ENCODE data around the gene GSX2.
"Not testable (repeated sequence)": the region's sequence is repeated elsewhere in the genome, so short reads cannot be mapped to it uniquely, and the experiment has no call there.

Gene GSX2

DNA sequence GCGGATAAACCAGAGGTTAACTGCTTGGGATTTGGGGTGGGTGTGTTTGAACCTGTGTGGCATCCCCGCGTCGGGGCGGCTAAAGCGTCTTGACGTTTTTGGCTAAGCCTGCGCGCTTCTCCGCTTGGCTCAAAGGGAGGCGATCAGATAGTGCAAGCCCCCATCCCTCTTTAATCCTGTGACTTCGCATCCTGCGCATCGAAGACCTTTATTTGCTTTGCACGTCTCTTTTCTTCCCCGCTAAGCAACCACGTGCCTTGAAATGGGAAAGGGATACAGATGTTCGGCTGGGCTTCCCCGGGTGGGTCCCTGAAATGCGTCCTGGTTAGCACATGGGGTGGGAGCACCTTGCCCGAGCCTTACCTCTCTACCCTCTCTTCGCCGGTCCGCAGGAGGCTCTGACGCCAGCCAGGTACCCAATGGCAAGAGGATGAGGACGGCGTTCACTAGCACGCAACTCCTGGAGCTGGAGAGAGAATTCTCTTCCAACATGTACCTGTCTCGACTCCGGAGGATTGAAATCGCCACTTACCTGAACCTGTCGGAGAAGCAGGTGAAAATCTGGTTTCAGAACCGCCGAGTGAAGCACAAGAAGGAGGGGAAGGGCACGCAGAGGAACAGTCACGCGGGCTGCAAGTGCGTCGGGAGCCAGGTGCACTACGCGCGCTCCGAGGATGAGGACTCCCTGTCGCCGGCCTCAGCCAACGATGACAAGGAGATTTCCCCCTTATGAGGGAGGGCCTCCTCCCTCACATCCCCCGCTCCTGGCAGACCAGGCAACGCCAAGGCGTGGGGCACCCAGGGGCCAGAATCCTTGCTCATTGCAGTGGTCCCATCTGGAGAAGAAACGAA, 1.5 kb downstream of the GSX2 start:
- Histone ChIP-seq H3K36me3 (replicated peaks) (no peaks in the 10 kb centered on the region), H3K4me1 (peaks cover 37% of the 10 kb centered on the region), H3K4me3 (no peak overlapping the region), H3K9me3 (no peaks in the 10 kb centered on the region), H3K27me3 (ENCODE audit: low read depth) (peaks cover 23% of the 10 kb centered on the region)
- in situ Hi-C loops (cut with MboI; ENCODE audit: low sequenced_read_pairs): no loop called here
- no peak for DNase-seq (ENCODE audit: low spot score in 2 of 2)

DNA sequence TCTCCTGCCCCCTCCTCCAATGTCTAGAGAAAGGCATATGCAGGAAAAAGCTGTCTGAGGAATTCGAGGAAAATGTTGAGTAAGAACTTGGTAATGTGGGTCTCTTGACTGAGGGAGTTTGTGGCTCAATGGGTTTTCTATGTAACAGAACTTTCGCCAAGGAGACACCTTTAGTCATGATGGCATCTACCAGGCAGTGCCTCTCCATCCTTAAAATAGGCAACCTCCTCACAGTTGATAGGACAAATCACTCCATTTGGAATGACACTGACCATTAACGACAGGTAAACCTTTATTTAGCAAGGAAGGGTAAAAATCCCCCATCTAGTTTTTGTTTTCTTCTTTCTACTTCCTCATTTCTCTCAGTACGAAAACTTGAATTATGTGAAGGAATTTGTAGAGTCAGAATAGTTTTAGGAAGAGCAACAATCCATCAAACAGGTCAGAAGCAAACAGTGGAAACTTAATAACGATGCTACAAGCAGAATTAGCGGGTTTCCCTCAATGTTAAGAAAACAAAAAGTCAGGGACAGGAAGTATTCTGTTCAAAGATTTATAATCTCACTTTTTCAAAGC, 2.7 kb downstream of the GSX2 start:
- no peak for DNase-seq (ENCODE audit: low spot score in 2 of 2)
- H3K4me3 ChIP-seq: no peak overlapping the region
- H3K27me3 ChIP-seq (ENCODE audit: low read depth): peaks cover 23% of the 10 kb centered on the region
- no peaks in the 10 kb centered on the region for H3K36me3 ChIP-seq (replicated peaks)
- H3K9me3 ChIP-seq: no peaks in the 10 kb centered on the region
- peaks cover 33% of the 10 kb centered on the region for H3K4me1 ChIP-seq
- in situ Hi-C loops (cut with MboI; ENCODE audit: low sequenced_read_pairs): no loop called here

DNA sequence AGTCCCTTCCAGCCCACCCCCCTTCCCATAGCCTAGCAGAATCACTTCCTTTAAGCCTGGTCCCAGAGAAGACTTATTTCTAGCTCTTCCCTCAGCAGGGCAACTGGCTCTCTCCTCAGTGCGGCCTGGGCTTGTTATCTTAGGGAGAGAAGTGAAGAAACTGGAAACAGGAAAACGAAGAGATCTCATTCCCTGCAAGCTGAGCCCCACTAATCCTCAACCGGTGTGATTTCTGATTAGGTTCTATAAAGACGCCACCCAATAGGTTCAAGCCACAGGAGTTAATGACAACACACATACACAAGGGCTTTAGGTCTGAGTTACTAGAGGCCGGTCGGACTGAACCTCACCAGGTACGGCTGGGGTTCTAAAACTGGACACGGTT, 3.2 kb downstream of the GSX2 start:
- no peak overlapping the region for H3K4me3 ChIP-seq
- in situ Hi-C loops (cut with MboI; ENCODE audit: low sequenced_read_pairs): no loop called here
- no peak for DNase-seq (ENCODE audit: low spot score in 2 of 2)
- no peaks in the 10 kb centered on the region for H3K9me3 ChIP-seq
- no peaks in the 10 kb centered on the region for H3K36me3 ChIP-seq (replicated peaks)
- peaks cover 23% of the 10 kb centered on the region for H3K27me3 ChIP-seq (ENCODE audit: low read depth)
- H3K4me1 ChIP-seq: peaks cover 30% of the 10 kb centered on the region

GRCh38 chr4:54104907-54105306, 4.9 kb downstream of the GSX2 start:
- Histone ChIP-seq H3K4me1 (peaks cover 31% of the 10 kb centered on the region), H3K27me3 (ENCODE audit: low read depth) (peaks cover 19% of the 10 kb centered on the region), H3K4me3 (no peak overlapping the region), H3K9me3 (no peaks in the 10 kb centered on the region), H3K36me3 (replicated peaks) (no peaks in the 10 kb centered on the region)
- in situ Hi-C loops (cut with MboI; ENCODE audit: low sequenced_read_pairs): no loop called here
- DNase-seq (ENCODE audit: low spot score in 2 of 2): no peak

DNA sequence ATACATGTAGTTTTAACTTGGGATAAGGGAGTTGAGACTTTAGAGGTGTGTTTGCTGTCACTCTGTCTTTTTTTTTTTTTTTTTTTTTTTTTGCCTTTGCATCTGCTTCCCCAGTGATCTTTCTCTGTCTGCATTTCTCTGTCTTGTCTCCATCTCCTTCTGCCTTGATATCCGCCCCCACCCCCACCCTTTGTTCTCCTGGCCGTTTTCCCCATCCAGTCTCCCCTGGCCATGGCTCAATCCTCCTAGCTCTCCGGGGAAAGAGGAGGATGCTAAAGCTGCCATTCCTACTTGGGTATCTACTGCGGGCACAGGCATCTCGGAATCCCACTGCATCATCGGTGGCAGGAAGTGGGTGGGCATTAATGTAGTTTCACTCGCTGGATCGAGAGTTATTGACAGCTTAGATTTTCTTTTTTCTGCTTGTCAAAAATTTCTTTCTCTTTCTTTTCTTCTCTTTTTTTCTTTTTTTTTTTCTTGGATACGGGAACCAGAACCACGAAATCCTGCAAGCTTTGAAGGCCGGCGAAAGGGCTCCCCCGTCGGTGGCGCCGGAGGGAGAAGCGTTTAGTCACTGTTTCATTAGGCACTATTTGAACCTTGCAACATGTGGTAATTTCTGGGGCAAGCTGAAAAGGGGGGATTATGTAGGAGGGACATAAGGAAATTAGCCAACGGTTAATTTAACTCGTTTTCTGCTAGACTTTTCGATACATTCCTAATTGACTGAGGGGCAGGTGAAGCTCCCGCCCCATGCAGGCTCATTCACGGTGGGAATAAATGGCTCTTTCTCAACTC, 8.2 kb downstream of the GSX2 start:
- Histone ChIP-seq H3K4me3 (no peak overlapping the region), H3K36me3 (replicated peaks) (no peaks in the 10 kb centered on the region), H3K4me1 (peaks cover 26% of the 10 kb centered on the region), H3K27me3 (ENCODE audit: low read depth) (no peaks in the 10 kb centered on the region; the same call in 1 of the 2 replicates), H3K9me3 (no peaks in the 10 kb centered on the region)
- no peak for DNase-seq (ENCODE audit: low spot score in 2 of 2)
- in situ Hi-C loops (cut with MboI; ENCODE audit: low sequenced_read_pairs): no loop called here

DNA sequence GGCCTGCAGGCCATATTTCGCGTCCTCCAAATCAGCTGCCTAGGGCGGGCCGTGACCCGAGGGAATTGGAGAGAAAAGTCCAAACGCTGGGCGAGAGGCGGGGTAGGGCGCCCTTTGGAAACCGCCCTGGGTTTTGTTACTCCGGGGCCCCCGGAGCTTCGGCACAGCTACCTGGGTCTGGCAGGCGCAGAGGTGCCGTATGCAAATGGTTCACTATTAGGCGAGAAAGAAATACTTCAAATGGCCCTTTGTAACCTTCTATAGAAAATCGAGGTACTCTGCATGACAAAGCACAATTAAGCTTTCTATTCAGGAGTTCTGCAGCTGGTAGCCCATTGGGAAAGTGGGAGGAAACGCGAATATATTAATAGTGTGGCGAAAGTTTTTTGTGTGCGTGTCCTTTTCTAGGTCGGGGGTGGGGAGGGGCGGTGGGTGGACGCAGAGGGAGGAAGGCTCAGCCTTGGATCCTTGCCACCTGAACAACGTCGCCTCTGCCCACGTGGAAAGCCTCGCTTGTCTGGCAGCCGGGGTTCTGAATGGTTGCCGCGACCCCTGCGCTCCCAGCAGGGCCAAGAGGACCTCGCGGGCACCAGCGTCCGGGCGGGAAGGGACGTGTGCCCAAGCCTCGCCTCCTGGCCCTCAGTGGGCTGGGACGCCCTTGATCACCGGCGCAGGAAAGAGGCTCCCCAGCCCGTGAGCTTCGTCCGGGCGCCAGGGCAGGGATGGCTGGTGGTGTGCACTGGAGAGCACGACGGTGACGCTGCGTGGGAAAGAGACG, 9.5 kb downstream of the GSX2 start:
- DNase-seq (ENCODE audit: low spot score in 2 of 2): peak; percentile 73 to 81
- peaks cover 26% of the 10 kb centered on the region for H3K4me1 ChIP-seq
- H3K4me3 ChIP-seq: no peak overlapping the region
- in situ Hi-C loops (cut with MboI; ENCODE audit: low sequenced_read_pairs): no loop called here
- H3K36me3 ChIP-seq (replicated peaks): no peaks in the 10 kb centered on the region
- no peaks in the 10 kb centered on the region; the same call in 1 of the 2 replicates for H3K27me3 ChIP-seq (ENCODE audit: low read depth)
- no peaks in the 10 kb centered on the region for H3K9me3 ChIP-seq

GRCh38 chr4:54110019-54110416, 10.1 kb downstream of the GSX2 start:
- in situ Hi-C loops (cut with MboI; ENCODE audit: low sequenced_read_pairs): no loop called here
- no peaks in the 10 kb centered on the region; the same call in 1 of the 2 replicates for H3K27me3 ChIP-seq (ENCODE audit: low read depth)

GRCh38 chr4:54113206-54113605, 13.2 kb downstream of the GSX2 start:
- H3K4me3 ChIP-seq; DNase-seq (ENCODE audit: low spot score in 2 of 2); H3K27me3 ChIP-seq (ENCODE audit: low read depth); in situ Hi-C loops (cut with MboI; ENCODE audit: low sequenced_read_pairs); H3K9me3 ChIP-seq; H3K36me3 ChIP-seq (replicated peaks): not testable (repeated sequence)
- H3K4me1 ChIP-seq: peaks cover 19% of the 10 kb centered on the region

More at GRCh38 chr4:54110019-54110416, 10.1 kb downstream of the GSX2 start:
- no peaks in the 10 kb centered on the region for H3K9me3 ChIP-seq
- DNase-seq (ENCODE audit: low spot score in 2 of 2): no peak
- no peak overlapping the region for H3K4me3 ChIP-seq
- no peaks in the 10 kb centered on the region for H3K36me3 ChIP-seq (replicated peaks)
- peaks cover 26% of the 10 kb centered on the region for H3K4me1 ChIP-seq

DNA sequence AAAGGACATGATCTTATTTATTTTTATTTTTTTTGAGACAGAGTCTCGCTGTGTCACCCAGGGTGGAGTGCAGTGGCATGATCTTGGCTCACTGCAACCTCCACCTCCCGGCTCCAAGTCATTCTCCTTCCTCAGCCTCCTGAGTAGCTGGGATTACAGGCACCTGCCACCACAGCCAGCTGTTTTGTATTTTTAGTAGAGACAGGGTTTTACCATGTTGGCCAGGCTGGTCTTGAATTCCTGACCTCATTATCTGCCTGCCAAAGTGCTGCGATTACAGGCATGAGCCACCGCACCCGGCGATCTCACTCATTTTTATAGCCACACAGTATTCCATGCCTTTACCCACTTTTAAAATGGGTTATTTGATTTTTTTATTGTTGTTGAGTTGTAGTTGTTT, 16.3 kb downstream of the GSX2 start:
- in situ Hi-C loops (cut with MboI; ENCODE audit: low sequenced_read_pairs); H3K9me3 ChIP-seq; H3K27me3 ChIP-seq (ENCODE audit: low read depth); H3K4me1 ChIP-seq; H3K4me3 ChIP-seq; H3K36me3 ChIP-seq (replicated peaks); DNase-seq (ENCODE audit: low spot score in 2 of 2): not testable (repeated sequence)

DNA sequence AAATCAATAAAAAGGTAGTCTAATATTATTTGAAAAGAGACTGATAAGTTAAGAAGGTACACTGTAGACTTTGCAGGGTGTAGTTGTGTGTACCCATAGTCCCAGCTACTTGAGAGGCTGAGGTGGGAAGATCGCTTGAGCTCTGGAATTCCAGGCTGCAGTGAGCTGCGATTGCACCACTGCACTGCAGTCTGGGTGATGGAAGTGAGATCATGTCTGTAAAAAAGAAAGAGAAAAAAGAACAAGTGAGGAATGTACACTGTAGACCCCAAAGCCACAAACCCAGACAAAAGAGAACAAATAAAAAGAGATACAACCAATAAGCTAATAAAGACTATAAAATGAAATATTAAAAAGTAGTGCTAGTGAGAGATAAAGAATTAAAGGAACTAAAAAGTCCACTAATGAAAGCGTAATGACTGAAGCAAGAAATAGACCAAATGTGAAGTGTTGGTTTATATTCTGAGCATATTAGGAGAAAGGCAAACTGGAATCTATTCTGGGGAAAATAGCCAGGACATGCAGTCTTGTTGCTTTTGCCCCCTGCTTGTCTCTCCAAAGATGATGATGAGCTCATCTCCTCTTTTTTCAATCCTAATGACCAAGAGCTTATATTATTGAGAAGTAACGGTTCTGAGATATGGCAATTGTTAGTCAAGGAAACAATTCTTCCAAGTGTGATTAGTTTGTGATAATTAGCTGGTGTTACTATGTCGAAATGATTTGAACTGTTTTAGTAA, 19.1 kb downstream of the GSX2 start:
- H3K4me1 ChIP-seq: no peaks in the 10 kb centered on the region
- no peak overlapping the region for H3K4me3 ChIP-seq
- DNase-seq (ENCODE audit: low spot score in 2 of 2): no peak
- in situ Hi-C loops (cut with MboI; ENCODE audit: low sequenced_read_pairs): no loop called here
- no peaks in the 10 kb centered on the region for H3K36me3 ChIP-seq (replicated peaks)
- H3K27me3 ChIP-seq (ENCODE audit: low read depth): no peaks in the 10 kb centered on the region; the same call in 1 of the 2 replicates
- H3K9me3 ChIP-seq: no peaks in the 10 kb centered on the region

GRCh38 chr4:54120518-54120917, 20.6 kb downstream of the GSX2 start:
- Histone ChIP-seq H3K27me3 (ENCODE audit: low read depth) (no peaks in the 10 kb centered on the region; the same call in 1 of the 2 replicates), H3K4me3 (no peak overlapping the region), H3K36me3 (replicated peaks) (no peaks in the 10 kb centered on the region), H3K9me3 (no peaks in the 10 kb centered on the region), H3K4me1 (no peaks in the 10 kb centered on the region)
- in situ Hi-C loops (cut with MboI; ENCODE audit: low sequenced_read_pairs): no loop called here
- no peak for DNase-seq (ENCODE audit: low spot score in 2 of 2)

GRCh38 chr4:54127660-54128059, 27.7 kb downstream of the GSX2 start:
- Histone ChIP-seq H3K27me3 (ENCODE audit: low read depth) (no peaks in the 10 kb centered on the region), H3K36me3 (replicated peaks) (no peaks in the 10 kb centered on the region), H3K4me3 (no peak overlapping the region), H3K9me3 (peaks cover 10% of the 10 kb centered on the region), H3K4me1 (no peaks in the 10 kb centered on the region)
- in situ Hi-C loops (cut with MboI; ENCODE audit: low sequenced_read_pairs): no loop called here
- no peak for DNase-seq (ENCODE audit: low spot score in 2 of 2)

GRCh38 chr4:54128694-54129093, 28.7 kb downstream of the GSX2 start:
- H3K4me3 ChIP-seq; in situ Hi-C loops (cut with MboI; ENCODE audit: low sequenced_read_pairs); H3K4me1 ChIP-seq; H3K36me3 ChIP-seq (replicated peaks); DNase-seq (ENCODE audit: low spot score in 2 of 2); H3K27me3 ChIP-seq (ENCODE audit: low read depth): not testable (repeated sequence)
- H3K9me3 ChIP-seq: peaks cover 10% of the 10 kb centered on the region

Data from HAP-1 (cell line).